HG02623 (cell line): ENCODE data around the gene SLC25A41.

Experiments used
- ATAC-seq: cut with Tn5 transposase; IDR thresholded peaks from one replicate; pipeline ENCODE4 v1.9.1; 2021; ENCODE audit warnings: moderate library complexity; ENCODE audit not compliant: unreplicated experiment

Gene SLC25A41

GRCh38 chr19:6460099-6460884 is 26.7 kb upstream of the SLC25A41 start:
- ATAC-seq, result peak; percentile 86

- ATAC-seq, result peak; percentile 18
Observed at GRCh38 chr19:6459262-6460098, 25.9 kb upstream of the SLC25A41 start, which contains the start of gene SLC25A23. Gene SLC25A23 (minus strand): TSS chr19:6459792. CDS start chr19:6459628, 164 bp downstream.

- no peak for ATAC-seq
Observed at GRCh38 chr19:6458695-6459261, 25.2 kb upstream of the SLC25A41 start.

GRCh38 chr19:6457958-6458694 is 24.6 kb upstream of the SLC25A41 start:
- ATAC-seq, result no peak

GRCh38 chr19:6455924-6456323 is 22.4 kb upstream of the SLC25A41 start:
- no peak for ATAC-seq

- ATAC-seq, result no peak
Observed at GRCh38 chr19:6453951-6454565, 20.5 kb upstream of the SLC25A41 start.

GRCh38 chr19:6452899-6453298 is 19.3 kb upstream of the SLC25A41 start:
- ATAC-seq, result no peak

- ATAC-seq, result no peak
Observed at GRCh38 chr19:6452223-6452614, 18.7 kb upstream of the SLC25A41 start.

GRCh38 chr19:6451583-6452222 is 18.1 kb upstream of the SLC25A41 start:
- no peak for ATAC-seq

GRCh38 chr19:6450166-6450565 is 16.6 kb upstream of the SLC25A41 start:
- no peak for ATAC-seq

GRCh38 chr19:6448045-6448444 is 14.5 kb upstream of the SLC25A41 start:
- no peak for ATAC-seq

- ATAC-seq, result no peak
Observed at GRCh38 chr19:6446452-6446851, 12.9 kb upstream of the SLC25A41 start.

- ATAC-seq, result no peak
Observed at GRCh38 chr19:6443986-6444385, 10.4 kb upstream of the SLC25A41 start.

- ATAC-seq, result no peak
Observed at GRCh38 chr19:6442087-6442688, 8.6 kb upstream of the SLC25A41 start.

GRCh38 chr19:6440905-6441304 is 7.3 kb upstream of the SLC25A41 start:
- no peak for ATAC-seq

GRCh38 chr19:6439743-6440142 is 6.2 kb upstream of the SLC25A41 start:
- no peak for ATAC-seq

- ATAC-seq, result no peak
Observed at GRCh38 chr19:6433165-6433564, 398 bp downstream of the SLC25A41 start.

- no peak for ATAC-seq
Observed at GRCh38 chr19:6431891-6432290, 1.7 kb downstream of the SLC25A41 start.

GRCh38 chr19:6429419-6430221 is 3.9 kb downstream of the SLC25A41 start:
- ATAC-seq, result no peak
